GM12878 (cell line): ENCODE data around the gene ANKRD30A. TPM values are rescaled to one million over a fixed set of nuclear protein-coding genes. Genes with fewer than 3 reads are reported as not detected.

Source experiments
- ATAC-seq: fragments of 200-7000 bp; cut with Tn5 transposase; 3 replicates; pipeline ENCODE4 v1.9.1; 2020; ENCODE audit warnings: mild to moderate bottlenecking, moderate library complexity
- BruUV-seq: library from RNA; stranded (reverse); fragments of 400-500 nt; replicated peaks from 2 replicates; lab custom pipeline; 2021; lab: Mats Ljungman, UMichigan
- CTCF ChIA-PET: fragments of 300-600 bp; sonication (Branson Sonifier 250); formaldehyde crosslinking; extraction: SDS; loops from one replicate; lab custom pipeline; 2021; ENCODE audit warnings: inconsistent platforms; lab: Yijun Ruan, JAX
- POLR2A ChIA-PET: fragments of 350-600 bp; formaldehyde crosslinking; extraction: SDS; loops from one replicate; lab custom pipeline; 2021; ENCODE audit warnings: inconsistent platforms; lab: Charles Lee
- RAD21 ChIA-PET: fragments of 300-600 bp; sonication (Branson Sonifier 250); formaldehyde crosslinking; loops from one replicate; lab custom pipeline; 2023; ENCODE audit warnings: antibody characterized with exemption; ENCODE audit not compliant: unreplicated experiment; lab: Charles Lee
- SMC1A ChIA-PET: fragments of 300-600 bp; sonication (Branson Sonifier 250); formaldehyde crosslinking; loops from one replicate; lab custom pipeline; 2023; ENCODE audit not compliant: unreplicated experiment, uncharacterized antibody; lab: Charles Lee
- DNase-seq: peaks from one replicate; pipeline ENCODE4 v3.0.0-alpha.2; 2011; ENCODE audit warnings: low read depth, low spot score
- FAIRE-seq: peaks from 3 replicates; lab custom pipeline; 2011; peaks lifted over from hg19 to GRCh38; lab: Jason Lieb, UNC
- H2AFZ ChIP-seq: 2 replicates; pipeline ENCODE4 v1.6.0; 2011; ENCODE audit warnings: low read depth, low read length, control low read depth; ENCODE audit not compliant: control insufficient read depth
- H3K27ac ChIP-seq: 2 replicates; pipeline ENCODE4 v1.5.1; 2011; ENCODE audit warnings: control low read depth; ENCODE audit not compliant: control insufficient read depth, insufficient read depth
- H3K27me3 ChIP-seq, 2 experiments: replicated peaks in 1 of 2; 2 replicates each; pipeline versions ENCODE4 v1.6.0 to v1.6.1; 2011; ENCODE audit warnings: low read length in 1 of 2; ENCODE audit not compliant: control insufficient read depth in 2 of 2, insufficient read depth in 2 of 2
- H3K36me3 ChIP-seq, 2 experiments: 2 replicates each; pipeline ENCODE4 v1.5.1; 2011; ENCODE audit warnings: low read length in 1 of 2; ENCODE audit not compliant: control insufficient read depth in 2 of 2, insufficient read depth in 2 of 2
- H3K4me1 ChIP-seq: 2 replicates; pipeline ENCODE4 v1.6.1; 2011; ENCODE audit warnings: mild to moderate bottlenecking, low read length, moderate library complexity, mixed read lengths; ENCODE audit not compliant: control insufficient read depth, insufficient read depth
- H3K4me2 ChIP-seq: 2 replicates; pipeline ENCODE4 v1.6.0; 2011; ENCODE audit warnings: control low read depth; ENCODE audit not compliant: control insufficient read depth, insufficient read depth
- H3K4me3 ChIP-seq: fragments of 200-600 bp; sonication (generic); 2 replicates; pipeline ENCODE4 v1.5.1; 2016
- H3K79me2 ChIP-seq: 2 replicates; pipeline ENCODE4 v1.6.0; 2011; ENCODE audit warnings: low read length; ENCODE audit not compliant: control insufficient read depth, insufficient read depth
- H3K9ac ChIP-seq: 2 replicates; pipeline ENCODE4 v1.8.0; 2011; ENCODE audit warnings: low read length, control low read depth, mixed read lengths; ENCODE audit not compliant: control insufficient read depth, insufficient read depth
- H3K9me3 ChIP-seq: replicated peaks from 3 replicates; pipeline ENCODE4 v1.5.1; 2011; ENCODE audit warnings: mild to moderate bottlenecking, low read length; ENCODE audit not compliant: control insufficient read depth, insufficient read depth
- H4K20me1 ChIP-seq: 2 replicates; pipeline ENCODE4 v1.6.0; 2011; ENCODE audit not compliant: control insufficient read depth, insufficient read depth
- IRF4 ChIP-seq: IDR thresholded peaks from 2 replicates; pipeline ENCODE4 v1.6.1; 2011; ENCODE audit warnings: low read depth, low read length
- KDM1A ChIP-seq: fragments of 200-600 bp; sonication (generic); IDR thresholded peaks from 2 replicates; pipeline ENCODE4 v1.6.1; 2016; ENCODE audit warnings: borderline replicate concordance
- NFIC ChIP-seq: IDR thresholded peaks from 2 replicates; pipeline ENCODE4 v1.6.1; 2012; ENCODE audit warnings: low read depth, mild to moderate bottlenecking, inconsistent platforms, low read length, moderate library complexity
- RAD21 ChIP-seq: IDR thresholded peaks from 2 replicates; pipeline ENCODE4 v1.6.1; 2011; ENCODE audit warnings: mild to moderate bottlenecking, low read depth, low read length, moderate library complexity; ENCODE audit not compliant: insufficient read depth
- RFX5 ChIP-seq: IDR thresholded peaks from 2 replicates; pipeline ENCODE4 v1.6.1; 2011; ENCODE audit warnings: low read depth, low read length, improper control_type of control experiment
- SMARCA5 ChIP-seq: fragments of 450-650 bp; IDR thresholded peaks from 2 replicates; pipeline ENCODE4 v1.6.1; 2017; ENCODE audit warnings: mild to moderate bottlenecking
- SREBF1 ChIP-seq: IDR thresholded peaks from 2 replicates; pipeline ENCODE4 v1.6.1; 2012; ENCODE audit warnings: mild to moderate bottlenecking, low read length
- ZNF592 ChIP-seq: fragments of 450-650 bp; IDR thresholded peaks from 2 replicates; pipeline ENCODE4 v1.6.1; 2017; ENCODE audit warnings: mild to moderate bottlenecking, moderate library complexity
- WGBS: methylation state at CpG from one replicate; pipeline ENCODE4 v1.1.6; 2016; ENCODE audit warnings: low lambda C conversion rate; ENCODE audit not compliant: insufficient replicate concordance, insufficient coverage; ENCODE audit errors: missing lambda C conversion rate; 5-methylcytosine and 5-hydroxymethylcytosine counted together
- in situ Hi-C: fragments of 300-500 bp; cut with MboI; formaldehyde crosslinking; loops from 9 replicates; pipeline ENCODE4 v1.14.3; 2018; ENCODE audit warnings: mixed read lengths
- intact Hi-C: fragments of 100-400 bp; cut with micrococcal nuclease; formaldehyde crosslinking; loops from one replicate; pipeline ENCODE4 v1.14.2; 2022; ENCODE audit not compliant: unreplicated experiment
- polyA plus RNA-seq, 11 experiments: library from polyadenylated mRNA; depleted of rRNA in 4 of 11; unstranded in 6 of 11; stranded (reverse) in 5 of 11; fragments of >200 nt; fragmentation: Nextera tagmentation in 4 of 11; fragmentation: Illumina TruSeq in 1 of 11; extraction: Ambion mirVana in 4 of 11; extraction: Trizol in 1 of 11; gene quantifications; 1 replicate in 1 of 11; 2 replicates in 10 of 11; pipeline versions ENCODE4 v1.2.1 to v1.2.3, GENCODE V29; 2011 to 2016; ENCODE audit warnings: inconsistent platforms in 2 of 11, missing spikeins in 2 of 11, low read depth in 1 of 11
- total RNA-seq, 4 experiments: library from RNA; depleted of rRNA in 3 of 4; stranded (reverse); fragments of >200 nt in 3 of 4; fragmentation: Illumina TruSeq in 1 of 4; extraction: Trizol in 1 of 4; gene quantifications; 2 replicates each; pipeline versions ENCODE4 v1.2.1 to v1.2.3, GENCODE V29; 2013 to 2021

Gene ANKRD30A
- total and polyA plus RNA-seq, 10 of the 15 experiments (the other 5 are each of a cell fraction or from before 2014, with no cell fraction given), result 0.22 to 3.4 (median 0.74) TPM

GRCh38 chr10:37314350-37314749 lies 189.0 kb downstream of the ANKRD30A start:
- no peaks in the 10 kb centered on the region for H3K36me3 ChIP-seq
- H2AFZ ChIP-seq, result no peak overlapping the region
- H3K4me3 ChIP-seq, result no peak overlapping the region
- in situ Hi-C loops, result no loop called here
- no peak overlapping the region for H3K4me2 ChIP-seq
- CTCF ChIA-PET, result no interaction called here
- TF ChIP-seq IRF4 (no peak), SREBF1 (no peak)
- TF ChIP-seq, all 136 proteins: peak for 0
- no peak for ATAC-seq
- BruUV-seq, result no TSS peak
- no peak overlapping the region for H3K27ac ChIP-seq
- intact Hi-C loops, result no loop called here
- no peaks in the 10 kb centered on the region for H3K4me1 ChIP-seq
- H3K9me3 ChIP-seq, result no peaks in the 10 kb centered on the region
- ChIA-PET POLR2A (no interaction called here), SMC1A (no interaction called here), RAD21 (no interaction called here)
- 0% methylated on average over 3 of the region's 3 CpGs for WGBS
- no peaks in the 10 kb centered on the region for H4K20me1 ChIP-seq
- no peak overlapping the region for H3K9ac ChIP-seq
- DNase-seq, result no peak
- H3K79me2 ChIP-seq, result no peaks in the 10 kb centered on the region
- H3K27me3 ChIP-seq, result no peaks in the 10 kb centered on the region
- FAIRE-seq, result no peak

- SMC1A ChIA-PET, result no interaction called here
- POLR2A ChIA-PET, result no interaction called here
- no peaks in the 10 kb centered on the region for H3K4me1 ChIP-seq
- RAD21 ChIA-PET, result no interaction called here
- no peak overlapping the region for H3K4me3 ChIP-seq
- H2AFZ ChIP-seq, result no peak overlapping the region
- H3K4me2 ChIP-seq, result no peak overlapping the region
- FAIRE-seq, result no peak
- intact Hi-C loops (no loop called here), in situ Hi-C loops (no loop called here)
- no peaks in the 10 kb centered on the region for H3K36me3 ChIP-seq
- H3K27me3 ChIP-seq, result no peaks in the 10 kb centered on the region
- ATAC-seq, result no peak
- H3K79me2 ChIP-seq, result no peaks in the 10 kb centered on the region
- no peak for DNase-seq
- H3K27ac ChIP-seq, result no peak overlapping the region
- BruUV-seq, result no TSS peak
- no peaks in the 10 kb centered on the region for H3K9me3 ChIP-seq
- H4K20me1 ChIP-seq, result no peaks in the 10 kb centered on the region
- CTCF ChIA-PET, result no interaction called here
- H3K9ac ChIP-seq, result no peak overlapping the region
- TF ChIP-seq RFX5 (no peak), NFIC (no peak), SMARCA5 (no peak), KDM1A (no peak), ZNF592 (no peak), RAD21 (no peak)
- 0% methylated on average over 1 of the region's 1 CpG for WGBS
Measured at GRCh38 chr10:37314862-37315261, 189.5 kb downstream of the ANKRD30A start.
